Stomach smooth muscle (tissue), 2 donors: Measurements from ENCODE around the gene RNF144A.

Experiments
- H3K27ac ChIP-seq: one replicate; pipeline ENCODE4 v1.7.0; 2013; ENCODE audit warnings: mild to moderate bottlenecking, low read length, inconsistent platforms
- H3K27me3 ChIP-seq, 2 donors: one replicate each; pipeline ENCODE4 v1.7.0; 2013; ENCODE audit warnings: low read length in 2 of 2; ENCODE audit not compliant: insufficient read depth in 2 of 2, control insufficient read depth in 1 of 2
- H3K36me3 ChIP-seq, 2 donors: one replicate each; pipeline ENCODE4 v1.7.0; 2013; ENCODE audit warnings: low read length in 2 of 2; ENCODE audit not compliant: control insufficient read depth in 2 of 2, insufficient read depth in 2 of 2
- H3K4me1 ChIP-seq: one replicate; pipeline ENCODE4 v1.7.0; 2013; ENCODE audit warnings: low read length; ENCODE audit not compliant: control insufficient read depth, insufficient read depth
- H3K4me3 ChIP-seq, 2 donors: one replicate each; pipeline ENCODE4 v1.7.0; 2013; ENCODE audit warnings: low read length in 2 of 2
- H3K9ac ChIP-seq, 2 donors: one replicate each; pipeline ENCODE4 v1.7.0; 2013; ENCODE audit warnings: low read length in 2 of 2, mild to moderate bottlenecking in 1 of 2
- H3K9me3 ChIP-seq, 2 donors: one replicate each; pipeline ENCODE4 v1.7.0; 2013; ENCODE audit warnings: low read length in 2 of 2; ENCODE audit not compliant: control insufficient read depth in 2 of 2
- donor health status: healthy.
- donor health status: Pancreatic carcinoma.

Gene RNF144A

GRCh38 chr2:6959751-6960150, 42.5 kb downstream of the RNF144A start:
- Histone ChIP-seq H3K27me3 (no peaks in the 10 kb centered on the region), H3K36me3 (no peaks in the 10 kb centered on the region), H3K9me3 (no peaks in the 10 kb centered on the region), H3K9ac (no peak overlapping the region), H3K4me3 (no peak overlapping the region), H3K27ac (no peak overlapping the region), H3K4me1 (peaks cover 8% of the 10 kb centered on the region)

- Histone ChIP-seq H3K9ac (peak overlapping the region in 1 of 2 donors; percentile 21), H3K4me1 (peaks cover 8% of the 10 kb centered on the region), H3K9me3 (no peaks in the 10 kb centered on the region), H3K27me3 (no peaks in the 10 kb centered on the region), H3K36me3 (no peaks in the 10 kb centered on the region), H3K4me3 (no peak overlapping the region), H3K27ac (no peak overlapping the region)
Measured at GRCh38 chr2:6960659-6961058, 43.4 kb downstream of the RNF144A start.

DNA sequence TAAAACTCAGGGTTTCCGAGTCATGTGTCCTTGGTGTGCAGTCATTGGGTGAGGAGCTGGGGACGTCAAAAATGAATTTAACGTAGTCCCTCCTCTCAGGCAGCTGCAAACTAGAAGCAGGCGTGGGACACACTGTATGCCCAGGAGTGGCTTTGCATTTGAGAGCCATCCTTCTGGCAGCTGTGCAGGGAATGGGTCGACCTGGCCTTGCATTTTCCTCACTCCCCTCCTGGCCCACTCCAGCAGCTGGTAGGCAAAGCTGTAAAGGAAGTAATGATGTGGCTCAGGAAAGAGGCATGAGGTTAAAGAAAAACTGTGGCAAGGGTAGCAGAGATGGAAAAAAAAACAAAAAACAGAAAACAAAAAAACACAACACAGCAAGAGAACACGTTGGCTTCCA, 46.5 kb downstream of the RNF144A start:
- Histone ChIP-seq H3K9me3 (no peaks in the 10 kb centered on the region), H3K27ac (no peak overlapping the region), H3K9ac (no peak overlapping the region), H3K36me3 (no peaks in the 10 kb centered on the region), H3K27me3 (no peaks in the 10 kb centered on the region), H3K4me3 (no peak overlapping the region), H3K4me1 (peaks cover 8% of the 10 kb centered on the region)

- Histone ChIP-seq H3K4me3 (no peak overlapping the region), H3K4me1 (peaks cover 6% of the 10 kb centered on the region), H3K9me3 (no peaks in the 10 kb centered on the region), H3K27ac (no peak overlapping the region), H3K36me3 (no peaks in the 10 kb centered on the region), H3K9ac (no peak overlapping the region), H3K27me3 (no peaks in the 10 kb centered on the region)
Measured at GRCh38 chr2:6965071-6965795, 48.0 kb downstream of the RNF144A start.

GRCh38 chr2:6966446-6966940, 49.3 kb downstream of the RNF144A start:
- no peaks in the 10 kb centered on the region for H3K9me3 ChIP-seq
- no peak overlapping the region for H3K4me3 ChIP-seq
- H3K27me3 ChIP-seq: no peaks in the 10 kb centered on the region
- no peaks in the 10 kb centered on the region for H3K4me1 ChIP-seq
- H3K36me3 ChIP-seq: no peaks in the 10 kb centered on the region
- no peak overlapping the region for H3K9ac ChIP-seq
- H3K27ac ChIP-seq: no peak overlapping the region

GRCh38 chr2:6967301-6967700, 50.1 kb downstream of the RNF144A start:
- no peaks in the 10 kb centered on the region for H3K4me1 ChIP-seq
- H3K27me3 ChIP-seq: no peaks in the 10 kb centered on the region
- H3K4me3 ChIP-seq: no peak overlapping the region
- H3K9me3 ChIP-seq: no peaks in the 10 kb centered on the region
- H3K9ac ChIP-seq: no peak overlapping the region
- H3K36me3 ChIP-seq: no peaks in the 10 kb centered on the region
- no peak overlapping the region for H3K27ac ChIP-seq

DNA sequence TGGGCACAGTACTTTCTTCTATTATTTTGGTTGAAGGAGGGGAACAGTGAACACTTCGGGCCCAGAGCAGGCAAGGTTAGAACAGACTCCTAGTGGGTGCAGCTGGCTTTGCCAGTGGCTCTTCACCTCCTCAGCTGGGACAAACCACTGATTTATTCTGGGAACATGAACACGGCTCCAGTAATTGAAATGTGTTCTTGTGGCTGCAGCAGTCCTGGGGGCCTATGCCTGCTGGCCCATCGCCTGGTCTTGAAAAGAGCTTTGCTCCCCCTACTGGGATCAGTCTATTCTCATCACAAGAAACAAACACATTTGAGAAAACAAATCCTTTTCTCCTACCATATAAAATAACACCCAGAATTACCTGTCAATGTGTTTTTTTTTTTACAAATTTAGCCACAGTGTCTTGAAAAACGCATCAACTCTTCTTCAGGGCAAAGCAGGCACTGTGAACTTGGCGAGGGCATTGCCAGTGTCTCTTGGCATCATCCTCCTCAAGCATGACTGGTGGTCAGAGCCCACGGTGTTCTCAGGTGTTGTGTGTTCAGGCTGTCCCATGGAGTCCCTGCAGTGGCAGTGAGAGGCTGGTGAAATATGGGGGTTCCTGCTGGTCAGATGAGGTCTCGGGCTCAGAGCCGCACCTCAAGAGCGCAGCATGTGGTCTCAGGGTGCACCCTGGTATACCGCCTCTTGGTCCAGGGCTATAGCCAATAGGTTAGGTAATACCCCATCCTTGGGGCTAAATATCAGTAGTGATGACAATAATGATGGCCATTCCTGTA, 51.3 kb downstream of the RNF144A start:
- Histone ChIP-seq H3K27ac (no peak overlapping the region), H3K36me3 (no peaks in the 10 kb centered on the region), H3K4me3 (no peak overlapping the region), H3K27me3 (no peaks in the 10 kb centered on the region), H3K9ac (no peak overlapping the region), H3K4me1 (no peaks in the 10 kb centered on the region), H3K9me3 (no peaks in the 10 kb centered on the region)

- no peaks in the 10 kb centered on the region for H3K9me3 ChIP-seq
- no peak overlapping the region for H3K27ac ChIP-seq
- no peak overlapping the region for H3K9ac ChIP-seq
- H3K4me1 ChIP-seq: no peaks in the 10 kb centered on the region
- H3K4me3 ChIP-seq: no peak overlapping the region
- H3K27me3 ChIP-seq: no peaks in the 10 kb centered on the region
- no peaks in the 10 kb centered on the region for H3K36me3 ChIP-seq
Measured at GRCh38 chr2:6970551-6970950, 53.3 kb downstream of the RNF144A start.

GRCh38 chr2:6970976-6971480, 53.8 kb downstream of the RNF144A start:
- no peak overlapping the region for H3K9ac ChIP-seq
- H3K27ac ChIP-seq: no peak overlapping the region
- no peaks in the 10 kb centered on the region for H3K27me3 ChIP-seq
- H3K36me3 ChIP-seq: no peaks in the 10 kb centered on the region
- no peak overlapping the region for H3K4me3 ChIP-seq
- H3K4me1 ChIP-seq: no peaks in the 10 kb centered on the region
- no peaks in the 10 kb centered on the region for H3K9me3 ChIP-seq

GRCh38 chr2:6971502-6971901, 54.3 kb downstream of the RNF144A start:
- no peak overlapping the region for H3K4me3 ChIP-seq
- H3K27ac ChIP-seq: no peak overlapping the region
- no peaks in the 10 kb centered on the region for H3K27me3 ChIP-seq
- no peak overlapping the region for H3K9ac ChIP-seq
- H3K36me3 ChIP-seq: no peaks in the 10 kb centered on the region
- no peaks in the 10 kb centered on the region for H3K4me1 ChIP-seq
- no peaks in the 10 kb centered on the region for H3K9me3 ChIP-seq
